ENCODE data around the gene KCNMB1. TPM values are rescaled to one million over a fixed set of nuclear protein-coding genes. Genes with fewer than 3 reads are reported as not detected.

Gene KCNMB1
- polyA plus RNA-seq, 1 donor (not counting 4 experiments of a cell fraction or from before 2014, with no cell fraction given) = not detected

DNA sequence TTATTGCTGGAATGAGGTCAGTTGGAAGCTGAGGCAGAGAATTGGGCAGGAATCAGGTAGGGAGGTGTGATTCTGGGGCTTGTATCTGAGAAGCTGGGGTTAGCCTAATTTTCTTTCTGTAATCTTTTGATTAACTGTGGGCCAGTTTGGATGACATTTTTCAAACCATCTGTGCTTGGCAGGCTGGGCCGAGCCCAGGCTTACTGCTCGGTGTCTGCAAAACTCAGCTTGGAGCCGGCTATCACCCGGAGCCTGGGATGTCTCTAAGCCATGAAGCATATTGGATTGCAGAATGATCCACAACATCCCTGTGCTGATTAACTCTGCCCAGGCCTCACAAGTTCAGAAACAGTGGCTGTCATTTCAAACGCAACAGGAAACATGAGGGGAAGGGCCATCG lies 26.5 kb downstream of the KCNMB1 start:
- no peaks in the 10 kb centered on the region for H3K27me3 ChIP-seq (ENCODE audit: control insufficient read depth, extremely low read depth, insufficient read depth, low read length)
- no peak for TF ChIP-seq CTCF (optimal IDR thresholded peaks at IDR 0.05 in 1 of 3, IDR thresholded peaks at IDR 0.05 in 1 of 3, conservative IDR thresholded peaks at IDR 0.05 in 1 of 3; ENCODE audit: extremely low read depth in 1 of 3, insufficient read depth in 2 of 3, low read length in 3 of 3)
- TF ChIP-seq EZH2 (IDR thresholded peaks at IDR 0.05; ENCODE audit: low read length) = no peak
- H3K27ac ChIP-seq (ENCODE audit: control insufficient read depth, insufficient read depth, low read length) = no peak overlapping the region
- H3K79me2 ChIP-seq (ENCODE audit: control insufficient read depth, insufficient read depth, low read length) = no peaks in the 10 kb centered on the region
- H3K36me3 ChIP-seq (ENCODE audit: control insufficient read depth in 2 of 2, extremely low read depth in 1 of 2, insufficient read depth in 2 of 2, low read length in 2 of 2) = no peaks in the 10 kb centered on the region
- no peaks in the 10 kb centered on the region for H3K4me1 ChIP-seq (ENCODE audit: control insufficient read depth, extremely low read depth, insufficient read depth, low read length)
- H3K4me3 ChIP-seq (ENCODE audit: control insufficient read depth in 2 of 3, extremely low read depth in 1 of 3, insufficient read depth in 2 of 3, low read depth in 1 of 3, low read length in 3 of 3) = no peak overlapping the region
- no peak for FAIRE-seq
- no peak overlapping the region for H3K4me2 ChIP-seq (ENCODE audit: control insufficient read depth, extremely low read depth, insufficient read depth, low read depth, low read length)
- dilution Hi-C loops (cut with MboI; ENCODE audit: extremely low pct_ligation_motif_present, low sequenced_read_pairs) = no loop called here
- DNase-seq (ENCODE audit: low read depth, low spot score) = no peak
- H4K20me1 ChIP-seq (ENCODE audit: control insufficient read depth, extremely low read depth, insufficient read depth, low read length) = no peaks in the 10 kb centered on the region
- H2AFZ ChIP-seq (ENCODE audit: control insufficient read depth, low read length) = no peak overlapping the region
- H3K9me1 ChIP-seq (ENCODE audit: control insufficient read depth, extremely low read depth, insufficient read depth, low read length) = no peaks in the 10 kb centered on the region
- no peaks in the 10 kb centered on the region for H3K9me3 ChIP-seq (ENCODE audit: control insufficient read depth, low read depth, low read length)
- no peak overlapping the region for H3K9ac ChIP-seq (ENCODE audit: control insufficient read depth, extremely low read depth, insufficient read depth, low read length)

GRCh38 chr5:170362102-170362501 lies 27.1 kb downstream of the KCNMB1 start:
- dilution Hi-C loops (cut with MboI; ENCODE audit: extremely low pct_ligation_motif_present, low sequenced_read_pairs) = no loop called here

More at GRCh38 chr5:170362102-170362501, 27.1 kb downstream of the KCNMB1 start:
- Histone ChIP-seq H3K9ac (ENCODE audit: control insufficient read depth, extremely low read depth, insufficient read depth, low read length) (no peak overlapping the region), H3K4me2 (ENCODE audit: control insufficient read depth, extremely low read depth, insufficient read depth, low read depth, low read length) (no peak overlapping the region), H3K4me1 (ENCODE audit: control insufficient read depth, extremely low read depth, insufficient read depth, low read length) (no peaks in the 10 kb centered on the region), H3K36me3 (ENCODE audit: control insufficient read depth in 2 of 2, extremely low read depth in 1 of 2, insufficient read depth in 2 of 2, low read length in 2 of 2) (no peaks in the 10 kb centered on the region), H3K9me3 (ENCODE audit: control insufficient read depth, low read depth, low read length) (no peaks in the 10 kb centered on the region), H3K4me3 (ENCODE audit: control insufficient read depth in 2 of 3, extremely low read depth in 1 of 3, insufficient read depth in 2 of 3, low read depth in 1 of 3, low read length in 3 of 3) (no peak overlapping the region), H3K27me3 (ENCODE audit: control insufficient read depth, extremely low read depth, insufficient read depth, low read length) (no peaks in the 10 kb centered on the region), H3K9me1 (ENCODE audit: control insufficient read depth, extremely low read depth, insufficient read depth, low read length) (no peaks in the 10 kb centered on the region), H3K79me2 (ENCODE audit: control insufficient read depth, insufficient read depth, low read length) (no peaks in the 10 kb centered on the region), H4K20me1 (ENCODE audit: control insufficient read depth, extremely low read depth, insufficient read depth, low read length) (no peaks in the 10 kb centered on the region), H2AFZ (ENCODE audit: control insufficient read depth, low read length) (no peak overlapping the region), H3K27ac (ENCODE audit: control insufficient read depth, insufficient read depth, low read length) (no peak overlapping the region)
- FAIRE-seq (no peak), DNase-seq (ENCODE audit: low read depth, low spot score) (no peak)
- TF ChIP-seq CTCF (optimal IDR thresholded peaks at IDR 0.05 in 1 of 3, IDR thresholded peaks at IDR 0.05 in 1 of 3, conservative IDR thresholded peaks at IDR 0.05 in 1 of 3; ENCODE audit: extremely low read depth in 1 of 3, insufficient read depth in 2 of 3, low read length in 3 of 3) (no peak), EZH2 (IDR thresholded peaks at IDR 0.05; ENCODE audit: low read length) (no peak)
